GM19043 (cell line): ENCODE data around the gene FAM174B.

Experiments used
- ATAC-seq: cut with Tn5 transposase; IDR thresholded peaks from one replicate; pipeline ENCODE4 v1.9.1; 2021; ENCODE audit warnings: low read depth; ENCODE audit not compliant: unreplicated experiment

FAM174B gene

DNA sequence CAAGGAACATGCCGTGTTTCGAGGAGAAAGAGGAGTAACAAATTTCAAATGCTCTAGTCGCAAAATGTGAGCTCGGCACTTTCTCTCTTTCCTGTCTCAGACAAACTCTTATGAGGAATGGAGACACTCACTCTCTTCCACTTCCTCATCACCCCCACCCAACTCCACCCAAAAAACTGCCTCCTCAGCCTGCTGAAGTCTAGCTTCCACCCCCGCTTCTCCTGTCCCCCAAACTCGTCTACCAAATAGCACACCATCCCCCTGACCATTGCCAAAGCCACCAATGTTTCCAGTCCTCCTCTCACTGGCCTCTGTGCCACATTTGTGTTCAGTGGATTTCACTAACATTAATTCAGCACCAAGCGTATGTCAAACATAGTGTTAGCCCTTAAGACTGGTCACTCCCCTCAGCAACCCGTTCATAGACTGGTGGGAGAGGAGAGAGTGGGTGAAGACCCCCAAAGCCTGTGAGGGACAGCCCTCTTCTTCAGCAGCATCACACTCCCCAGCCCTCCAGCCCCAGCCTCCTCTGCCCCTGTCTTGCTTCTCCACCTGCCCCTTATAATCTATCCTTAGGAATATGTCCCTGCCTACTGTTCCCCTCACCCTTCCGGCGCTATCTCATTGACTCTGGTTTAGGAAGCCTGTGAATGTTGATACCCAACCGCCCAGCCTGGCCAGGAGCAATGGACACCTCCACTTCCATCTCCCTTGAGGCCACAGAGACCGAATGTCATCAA lies 77.3 kb downstream of the FAM174B start:
- no peak for ATAC-seq

DNA sequence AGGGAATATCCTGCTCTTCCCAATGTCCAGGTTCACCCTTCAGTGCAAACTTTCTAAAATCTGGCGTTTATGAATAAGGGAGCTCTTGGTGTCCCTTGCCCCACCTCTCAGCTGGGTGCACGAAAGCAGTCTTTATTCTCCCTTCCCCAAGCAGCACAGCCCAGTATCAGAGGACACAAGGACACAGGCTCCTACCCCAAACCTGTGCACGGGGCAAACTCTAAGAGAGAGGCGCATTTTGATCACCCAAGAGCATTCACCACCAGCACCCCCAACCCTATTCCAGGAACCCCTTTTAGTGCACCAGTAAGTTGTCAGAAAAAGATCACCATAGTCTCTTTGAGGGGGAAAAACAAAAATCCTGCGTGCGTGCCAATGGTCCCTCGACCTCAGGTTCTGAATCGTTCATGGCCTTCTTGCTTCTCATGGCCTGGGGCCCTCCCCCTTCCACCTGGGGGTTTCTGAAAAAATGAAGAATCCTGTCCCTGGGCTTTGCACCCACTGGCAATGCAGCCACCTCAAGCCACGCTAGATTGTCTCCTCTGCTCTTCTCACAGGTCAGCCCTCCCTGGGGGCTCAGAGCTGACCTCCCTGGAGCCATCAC lies 78.9 kb downstream of the FAM174B start:
- no peak for ATAC-seq

DNA sequence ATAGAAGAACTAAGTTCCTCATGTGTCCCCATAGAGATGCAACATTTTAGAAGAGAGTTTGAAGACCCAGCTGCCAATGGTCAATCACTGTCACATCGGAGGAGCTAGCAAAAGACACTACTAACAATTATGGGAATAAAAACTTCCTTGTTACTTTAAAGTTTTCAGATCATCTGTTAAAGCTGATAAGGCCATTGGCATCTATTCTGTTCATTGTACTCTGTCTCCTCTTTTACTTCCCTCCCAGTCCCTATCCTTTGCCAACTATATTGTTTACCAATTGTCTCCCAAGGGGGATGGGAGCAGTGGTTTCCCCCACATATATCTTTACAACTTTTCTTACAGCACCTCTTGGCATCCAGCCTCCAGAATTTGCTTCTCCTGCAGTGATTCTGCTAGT lies 81.0 kb downstream of the FAM174B start:
- ATAC-seq = no peak

DNA sequence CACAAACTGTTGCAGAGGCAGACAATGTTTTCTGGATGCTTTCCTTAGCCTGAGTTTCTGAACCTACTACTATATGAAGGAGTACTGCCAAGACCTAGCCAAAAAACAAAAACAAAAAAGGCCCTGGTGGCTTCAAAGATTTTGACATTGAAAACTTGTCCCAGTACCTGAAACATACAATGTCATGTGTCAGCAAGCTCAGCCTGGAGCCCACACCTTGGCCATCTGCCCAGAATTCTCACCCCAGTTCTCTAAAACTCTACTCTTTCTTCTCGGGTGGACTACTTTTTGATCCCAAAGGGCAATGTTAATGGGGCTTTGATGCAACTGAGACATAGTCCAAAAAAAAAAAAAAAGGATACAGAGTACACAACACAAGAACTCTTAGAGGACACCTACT lies 81.4 kb downstream of the FAM174B start:
- no peak for ATAC-seq

DNA sequence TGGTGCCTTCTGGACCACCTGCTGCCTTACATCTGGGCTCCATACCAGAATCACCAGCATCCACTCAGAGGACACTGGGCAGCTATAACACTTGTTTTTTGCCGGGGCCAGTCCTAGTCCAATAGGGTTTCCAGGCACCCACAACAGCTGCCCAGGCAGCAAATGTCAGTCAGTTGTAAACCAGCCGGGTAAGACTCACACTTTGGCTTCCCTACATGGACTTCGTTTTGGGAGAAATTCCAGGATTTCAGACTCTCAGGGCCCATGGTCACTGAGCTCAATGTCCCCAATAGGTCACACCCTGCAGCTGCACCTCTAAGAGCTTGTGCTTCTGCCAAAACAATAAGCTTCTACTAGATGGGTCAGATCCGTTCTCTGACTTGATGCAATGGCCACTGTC lies 83.8 kb downstream of the FAM174B start:
- ATAC-seq = no peak

DNA sequence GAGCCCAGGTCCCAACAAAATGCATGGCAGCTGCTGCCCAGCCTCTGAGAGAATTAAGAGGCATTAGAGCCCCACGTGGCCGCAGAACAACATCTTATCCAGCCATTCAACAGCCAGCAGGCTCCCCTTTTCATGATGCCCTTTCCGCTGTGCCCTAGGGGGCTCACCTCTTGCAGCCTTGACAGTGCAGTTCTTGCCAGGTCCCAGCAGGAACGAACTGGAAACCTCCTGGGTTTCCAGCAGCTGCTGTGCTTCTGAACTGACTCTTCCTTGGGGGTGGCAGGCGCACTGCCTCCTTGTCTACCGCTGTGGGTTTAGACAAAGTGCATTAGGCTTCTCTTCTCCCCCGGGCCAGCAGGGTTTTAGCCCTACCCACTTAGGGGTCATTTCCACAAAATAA lies 85.2 kb downstream of the FAM174B start:
- ATAC-seq = no peak

DNA sequence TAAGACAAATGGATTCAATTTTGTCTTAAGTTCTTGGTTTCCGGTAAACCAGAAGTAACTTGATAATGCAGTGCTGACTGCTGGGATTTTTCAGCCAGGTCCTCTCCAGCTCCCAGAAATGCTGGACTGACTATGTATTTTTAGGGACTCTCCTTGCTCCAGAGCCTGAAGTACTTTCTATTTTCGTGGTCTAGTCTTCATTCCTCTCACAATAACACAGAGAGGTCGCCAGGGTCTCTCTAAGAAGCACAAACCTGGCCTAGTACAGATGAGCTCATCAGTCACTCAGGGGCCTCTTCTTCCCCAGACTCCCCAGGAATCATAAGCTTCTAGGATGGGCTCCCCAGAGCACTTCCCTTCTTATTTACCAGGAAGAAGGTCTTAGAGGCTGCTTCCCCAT lies 85.8 kb downstream of the FAM174B start:
- no peak for ATAC-seq
